D341Med (cell line): ENCODE measurements around the gene AFF3.
"Not testable (repeated sequence)": the region's sequence is repeated elsewhere in the genome, so short reads cannot be mapped to it uniquely, and the experiment has no call there.

Source experiments
- DNase-seq: peaks from one replicate; pipeline ENCODE4 v3.0.0; 2012; ENCODE audit warnings: low spot score

The AFF3 gene

GRCh38 chr2:99927690-99928207 lies 214.6 kb downstream of the AFF3 start:
- DNase-seq = not testable (repeated sequence)

DNA sequence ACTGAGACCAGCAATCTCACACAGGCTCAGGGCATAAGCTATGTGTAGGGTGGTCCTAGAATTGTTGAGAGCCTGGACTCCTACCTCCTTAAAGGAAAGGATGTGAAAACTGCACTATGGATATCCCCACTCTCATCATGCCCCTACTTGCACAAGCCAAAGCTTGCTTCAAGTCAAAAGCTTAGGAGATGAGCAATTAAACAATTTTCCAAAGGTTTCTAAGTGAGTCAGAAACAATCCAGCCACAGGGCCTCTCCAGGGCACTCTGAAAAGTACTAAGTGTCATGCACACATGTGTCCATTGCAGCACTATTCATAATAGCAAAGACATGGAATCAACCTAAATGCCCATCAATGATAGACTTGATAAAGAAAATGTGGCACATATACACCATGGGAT lies 215.4 kb downstream of the AFF3 start:
- no peak for DNase-seq

DNA sequence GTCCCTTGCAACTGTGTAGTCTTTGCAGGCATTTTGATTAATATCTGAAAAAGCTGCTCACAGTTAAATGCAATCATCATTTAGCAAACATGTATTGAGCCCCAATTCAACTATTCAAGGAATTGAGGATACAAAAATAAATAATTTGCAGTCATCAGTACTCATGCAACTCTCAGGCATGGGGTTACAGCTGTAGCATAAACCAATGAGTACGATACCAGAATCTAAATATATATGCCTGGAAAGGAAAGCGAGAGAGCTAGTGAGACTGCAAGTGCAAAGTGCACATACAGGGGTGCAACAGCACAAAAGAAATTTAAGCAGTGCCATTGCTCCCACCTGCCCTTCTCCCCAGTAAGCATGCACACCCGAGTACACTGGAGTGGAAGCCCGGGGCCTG lies 216.4 kb downstream of the AFF3 start:
- DNase-seq = no peak

DNA sequence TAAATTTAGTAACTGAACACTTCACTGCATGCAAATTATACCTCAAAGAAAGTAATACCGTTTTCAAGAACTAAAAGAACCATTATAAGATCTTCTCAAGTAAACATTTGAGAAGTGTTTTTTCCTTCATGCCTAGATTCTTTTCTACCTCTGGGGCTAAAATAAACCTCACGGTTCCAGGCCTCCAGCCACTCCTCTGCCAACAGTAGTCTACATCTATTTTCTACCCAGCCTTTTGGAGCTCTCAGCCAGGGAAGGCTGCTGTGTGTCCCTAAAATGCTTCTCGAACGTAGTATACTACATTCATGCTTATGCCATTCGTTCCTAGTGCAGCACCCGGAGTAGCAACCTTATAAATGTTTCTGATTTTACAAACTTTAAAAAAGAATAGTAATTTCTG lies 219.7 kb downstream of the AFF3 start:
- no peak for DNase-seq

DNA sequence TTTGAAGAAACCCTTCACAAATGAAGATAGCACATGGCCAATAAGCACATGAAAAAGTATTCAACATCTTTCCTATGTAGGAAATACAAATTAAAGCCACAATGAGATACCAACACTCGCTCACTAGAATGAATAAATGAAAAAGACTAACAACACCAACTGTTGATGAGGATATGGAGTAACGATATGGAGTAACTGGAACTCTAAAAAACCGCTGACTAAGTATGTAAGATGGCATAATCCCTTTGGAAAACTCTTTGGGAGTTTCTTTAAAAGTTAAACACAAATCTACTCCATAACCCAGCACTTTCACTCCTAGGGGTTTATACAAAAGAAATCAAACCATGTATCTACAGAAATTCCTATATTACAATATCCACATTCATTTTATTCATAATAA lies 220.5 kb downstream of the AFF3 start:
- no peak for DNase-seq

DNA sequence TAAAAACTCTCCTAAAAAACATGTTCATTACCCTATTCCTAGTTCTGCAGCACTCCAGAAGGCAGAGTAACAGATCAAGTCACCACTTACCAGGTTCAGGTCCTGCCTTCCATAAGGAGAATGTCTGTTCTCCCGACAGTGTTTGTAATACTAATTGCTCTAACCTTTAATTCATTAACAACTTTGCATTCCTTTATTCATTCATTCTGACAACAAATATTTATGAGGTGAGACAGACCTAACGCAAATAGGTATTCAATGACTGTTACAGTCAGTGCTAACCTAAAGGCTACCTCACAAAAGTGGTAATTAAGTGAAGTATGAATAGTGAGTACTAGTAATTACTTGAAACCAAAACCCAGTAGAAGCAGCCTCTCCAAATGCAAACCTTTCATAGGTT lies 224.0 kb downstream of the AFF3 start:
- DNase-seq = no peak

DNA sequence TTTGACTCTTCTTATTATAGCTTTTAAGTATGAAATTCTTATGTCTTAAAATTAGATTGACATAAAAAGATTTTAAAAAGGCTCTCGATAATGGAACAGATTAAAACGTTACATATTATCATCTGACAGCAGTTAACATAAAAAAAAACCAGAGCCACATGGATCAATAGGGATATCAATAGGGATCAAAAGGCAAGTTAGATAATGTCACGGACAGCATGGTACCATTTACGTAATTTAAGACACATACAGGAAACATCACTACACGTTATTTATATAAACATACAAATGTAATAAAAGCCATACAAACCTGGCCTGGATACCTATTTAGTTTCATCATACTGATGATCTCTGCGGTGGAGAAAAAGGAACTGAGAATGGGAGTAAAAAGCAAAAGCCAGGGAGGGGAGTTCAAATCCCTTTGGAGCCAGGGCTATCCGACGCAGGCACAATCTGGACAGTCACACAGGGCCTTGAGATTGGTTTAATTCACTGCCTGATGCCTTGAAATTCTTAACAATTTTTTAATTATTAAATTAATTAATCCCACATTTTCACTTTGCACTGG lies 227.2 kb downstream of the AFF3 start:
- DNase-seq = no peak

DNA sequence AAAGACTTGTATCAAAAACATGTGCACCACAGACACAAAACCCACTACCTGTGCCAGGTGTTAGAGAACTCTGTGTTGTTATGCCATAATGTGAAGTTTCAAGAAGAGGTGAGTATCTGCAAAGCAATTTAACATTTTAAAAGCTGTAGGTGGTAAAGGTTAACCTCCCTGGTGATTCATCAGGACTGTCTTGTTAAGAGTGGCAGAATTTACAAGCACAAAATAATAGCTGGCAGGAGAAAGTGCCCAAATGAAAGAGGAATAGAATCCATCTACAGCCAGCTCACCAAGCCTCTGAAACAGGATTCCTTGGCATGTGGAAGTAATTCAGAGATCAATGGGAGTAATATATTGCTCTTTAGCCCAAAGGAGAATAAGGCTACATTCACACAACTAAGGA lies 230.7 kb downstream of the AFF3 start:
- DNase-seq = no peak

- DNase-seq = no peak
These were observed 231.5 kb downstream of the AFF3 start for GRCh38 chr2:99910902-99911301.

DNA sequence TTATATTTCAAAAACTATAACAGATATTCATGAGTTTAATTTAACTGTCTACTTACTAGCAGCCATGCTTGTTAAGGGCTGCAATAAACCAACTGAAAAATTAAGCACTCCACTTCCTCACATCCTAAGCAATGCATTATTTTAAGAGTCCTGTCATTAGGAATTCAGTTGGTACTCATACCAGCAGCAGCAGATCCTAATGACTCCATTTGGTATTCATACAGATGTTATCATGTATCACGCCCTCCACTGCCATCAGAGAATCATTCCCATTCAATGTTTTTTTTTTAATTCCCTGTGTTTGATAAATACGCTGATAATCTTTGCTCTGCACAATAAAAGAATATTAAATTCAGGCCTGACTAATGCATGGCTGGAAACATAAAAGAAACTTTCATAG lies 236.8 kb downstream of the AFF3 start:
- DNase-seq = no peak

- DNase-seq = no peak
These were observed 237.4 kb downstream of the AFF3 start for GRCh38 chr2:99905025-99905424.

GRCh38 chr2:99903981-99904380 lies 238.4 kb downstream of the AFF3 start:
- DNase-seq = no peak

DNA sequence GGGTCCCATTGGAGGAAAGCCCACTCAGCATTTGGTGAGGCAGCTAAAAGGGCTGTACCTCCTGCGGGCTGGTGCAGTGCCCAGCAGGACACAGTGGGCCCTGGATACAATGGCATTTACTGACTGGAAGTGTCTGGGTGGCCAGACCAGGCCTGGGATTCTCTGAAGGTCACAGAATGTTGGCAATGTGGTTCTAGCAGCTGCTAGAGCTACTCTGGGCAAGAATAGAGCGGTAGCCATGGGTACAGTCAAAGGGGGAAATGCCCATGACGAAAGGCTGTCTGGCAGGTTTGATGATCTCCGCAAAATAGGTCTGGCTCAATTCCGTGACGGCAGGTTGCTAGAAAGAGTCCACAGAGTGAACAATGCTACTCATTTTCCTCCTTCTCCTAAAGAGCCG lies 241.8 kb downstream of the AFF3 start:
- no peak for DNase-seq

- no peak for DNase-seq
These were observed 242.5 kb downstream of the AFF3 start for GRCh38 chr2:99899882-99900281.

DNA sequence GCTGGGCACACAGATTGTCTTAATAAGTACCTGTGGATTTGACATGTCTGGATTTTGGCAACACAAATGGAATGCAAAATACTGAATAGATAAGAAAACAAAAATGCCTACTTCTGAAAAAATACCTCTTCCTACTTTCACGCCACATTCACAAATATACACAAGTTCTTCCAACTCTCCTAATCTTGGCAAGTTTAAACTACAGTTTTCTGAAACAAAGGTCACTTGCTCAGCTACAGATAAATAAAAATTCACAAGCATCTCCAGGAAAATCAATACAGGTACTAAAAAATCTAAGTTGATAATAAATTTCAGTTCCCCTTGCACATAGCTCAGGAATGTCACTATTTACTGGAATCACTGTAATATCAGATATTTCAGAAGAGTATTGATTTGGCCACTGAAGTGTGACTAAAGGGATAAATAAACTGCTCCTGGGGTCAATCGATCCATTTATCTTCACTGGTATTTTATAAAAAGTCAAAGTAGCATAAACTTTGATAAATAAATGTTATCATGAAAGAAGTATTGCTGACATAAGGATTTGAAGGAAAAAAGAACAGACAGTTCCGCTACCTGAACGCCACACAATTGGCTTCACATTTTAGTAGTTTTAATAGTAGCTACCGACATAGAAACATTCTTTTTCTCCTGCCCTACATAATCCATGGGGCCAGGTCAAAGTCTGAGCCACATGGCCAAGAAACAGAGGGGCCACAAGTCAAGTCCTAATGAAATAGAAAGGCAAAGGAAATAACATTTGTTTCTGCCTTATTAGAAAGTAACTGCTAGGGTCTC lies 243.1 kb downstream of the AFF3 start:
- no peak for DNase-seq

DNA sequence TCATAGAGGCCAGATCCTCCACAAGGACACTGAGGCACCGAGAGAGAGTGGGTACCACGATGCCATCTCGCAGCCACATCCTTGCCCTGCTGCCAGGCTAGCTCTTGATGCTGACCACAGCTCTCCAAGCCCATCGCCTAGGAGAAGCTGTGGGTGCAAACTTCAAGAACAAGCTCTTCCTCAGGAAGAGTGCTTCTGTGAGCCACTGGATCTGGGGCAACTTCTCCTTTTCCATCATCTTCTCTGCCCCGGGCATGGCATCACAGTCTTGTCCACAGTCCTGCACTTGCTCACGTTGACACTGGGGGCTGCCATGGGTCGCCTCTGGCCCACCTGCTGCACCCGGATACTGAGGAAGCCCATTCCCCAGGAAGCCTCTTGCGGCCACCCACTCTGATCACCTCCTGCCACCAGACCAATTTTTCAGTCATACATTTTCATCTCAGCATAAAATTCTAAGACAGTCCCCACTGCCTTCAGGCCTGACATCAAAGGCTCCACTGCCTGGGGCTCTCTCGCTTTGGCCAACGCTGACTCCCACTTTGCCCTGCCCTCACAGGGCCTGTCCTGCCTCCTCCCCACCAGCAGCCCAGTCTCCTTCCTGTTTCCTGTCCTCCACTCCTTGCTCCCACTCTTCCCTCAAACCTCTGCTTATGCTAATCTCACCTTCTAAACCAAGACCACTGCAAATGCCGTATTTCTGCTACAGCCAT lies 243.9 kb downstream of the AFF3 start:
- no peak for DNase-seq

DNA sequence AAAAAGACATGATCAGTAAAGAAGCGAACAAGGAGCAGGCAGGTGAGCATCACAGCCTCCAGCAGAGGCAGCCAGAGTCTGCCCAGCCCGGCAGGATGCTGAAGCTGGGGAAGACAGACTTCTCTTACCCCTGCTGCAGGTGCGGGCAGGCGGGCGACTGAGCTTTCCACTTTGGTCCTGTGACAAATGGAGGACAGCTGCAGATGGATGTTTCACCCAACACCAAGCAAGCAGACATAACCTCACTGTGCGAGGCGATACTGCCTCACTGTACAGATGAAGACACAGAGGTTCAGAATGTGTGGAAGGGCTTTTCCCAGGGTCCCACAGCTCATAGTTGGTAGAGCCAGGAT lies 251.0 kb downstream of the AFF3 start:
- DNase-seq = no peak

DNA sequence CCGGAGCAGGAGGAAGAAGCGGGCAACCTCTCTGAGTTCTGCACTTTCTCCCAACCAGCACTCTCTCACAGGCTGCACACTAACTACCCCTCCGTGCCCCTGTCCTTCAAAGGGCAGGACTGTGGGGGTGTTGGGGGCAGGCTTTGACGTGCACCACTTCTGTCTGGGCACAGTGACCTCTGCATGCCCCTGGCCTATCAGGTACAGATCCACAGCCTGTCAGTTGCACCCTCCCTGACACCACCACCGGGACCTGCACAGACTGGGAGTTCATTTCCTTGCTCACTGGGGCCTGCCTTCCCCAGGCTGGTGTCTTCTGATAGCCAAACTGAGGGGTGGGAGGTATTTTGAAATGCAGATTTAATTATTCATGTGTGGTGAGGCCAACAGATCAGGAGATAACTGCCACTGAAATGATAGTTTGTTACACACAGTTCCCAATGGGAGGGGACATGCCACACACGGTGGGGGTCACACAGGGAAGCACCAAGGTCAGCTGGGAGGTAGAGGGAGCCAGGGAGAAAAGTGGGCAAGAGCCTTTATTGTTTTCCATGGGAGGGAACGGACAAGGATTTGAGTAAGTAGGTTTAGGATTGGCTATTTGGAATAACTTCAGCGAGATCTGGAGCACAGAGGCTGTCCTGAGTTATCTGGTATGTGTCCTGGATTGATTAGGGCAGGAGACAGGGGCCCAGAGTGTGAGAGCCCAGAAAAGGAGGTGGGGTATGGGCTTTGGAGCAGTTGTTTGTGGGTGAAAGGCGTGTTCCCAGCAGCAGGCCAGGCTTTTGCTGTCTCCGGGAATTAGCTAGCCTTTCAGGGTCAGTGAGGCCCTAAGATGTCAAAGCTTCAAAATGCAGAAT lies 251.6 kb downstream of the AFF3 start:
- no peak for DNase-seq

- DNase-seq = no peak
These were observed 253.8 kb downstream of the AFF3 start for GRCh38 chr2:99888617-99889016.

GRCh38 chr2:99886418-99886817 lies 256.0 kb downstream of the AFF3 start:
- no peak for DNase-seq

- DNase-seq = no peak
These were observed 259.0 kb downstream of the AFF3 start for GRCh38 chr2:99883358-99883757.

- DNase-seq = no peak
These were observed 260.3 kb downstream of the AFF3 start for GRCh38 chr2:99881901-99882591.
